Right lobe of liver (tissue), 6 donors: ENCODE data around the gene UBE2F. TPM values are rescaled to one million over a fixed set of nuclear protein-coding genes. Genes with fewer than 3 reads are reported as not detected.
A peak's percentile ranks its signal among the peaks of the same experiment; 100 is the strongest.

Source experiments
- ATAC-seq, 4 donors: fragments of 200-7000 bp; cut with Tn5 transposase; one replicate each; pipeline ENCODE4 v1.9.1; 2020; ENCODE audit warnings: mild to moderate bottlenecking in 4 of 4, moderate library complexity in 4 of 4
- DNase-seq, 3 donors: peaks; one replicate each; pipeline ENCODE4 v3.0.0-alpha.2; 2020
- H3K27ac ChIP-seq, 3 donors: fragments of 200-600 bp; one replicate each; pipeline ENCODE4 v1.8.0; 2022
- H3K27me3 ChIP-seq, 2 donors: fragments of 200-600 bp; one replicate each; pipeline ENCODE4 v1.8.0; 2022
- H3K36me3 ChIP-seq, 4 donors: fragments of 200-600 bp; sonication (generic) in 1 of 4; one replicate each; pipeline versions ENCODE4 v1.5.1 to v1.8.0; 2017 to 2022; ENCODE audit warnings: control low read depth in 1 of 4
- H3K4me1 ChIP-seq, 4 donors: fragments of 200-600 bp; sonication (generic) in 1 of 4; one replicate each; pipeline versions ENCODE4 v1.5.1 to v1.8.0; 2017 to 2022; ENCODE audit warnings: control low read depth in 1 of 4
- H3K4me3 ChIP-seq, 3 donors: fragments of 200-600 bp; one replicate each; pipeline ENCODE4 v1.8.0; 2022
- H3K9me3 ChIP-seq, 4 donors: fragments of 200-600 bp; sonication (generic) in 1 of 4; one replicate each; pipeline versions ENCODE4 v1.5.1 to v1.8.0; 2017 to 2022; ENCODE audit warnings: control low read depth in 1 of 4
- POLR2A ChIP-seq: fragments of 450-650 bp; IDR thresholded peaks from one replicate; pipeline ENCODE4 v1.6.1; 2017; ENCODE audit warnings: antibody characterized with exemption, mild to moderate bottlenecking
- WGBS: methylation state at CpG from one replicate; pipeline ENCODE4 v1.1.6; 2018; ENCODE audit warnings: low coverage, low lambda C conversion rate; ENCODE audit not compliant: insufficient coverage; ENCODE audit errors: missing lambda C conversion rate; 5-methylcytosine and 5-hydroxymethylcytosine counted together
- intact Hi-C, 2 donors: fragments of 100-400 bp; cut with DNase I; formaldehyde crosslinking; loops; one replicate each; pipeline versions ENCODE4 v1.11.2 to v1.14.1; 2022
- total RNA-seq, 6 experiments: library from RNA; depleted of rRNA in 2 of 6; stranded (reverse); fragments of >200 nt in 2 of 6; fragmentation: NEBNext Ultra II Directional in 3 of 6; extraction: Animal tissue kit (Norgen Biotek cat#: 25700) in 3 of 6; gene quantifications; one replicate each; pipeline versions ENCODE4 v1.1.0 to v1.2.4, GENCODE V29; 2016 to 2023
- TF ChIP-seq, protein P1 (sequence below), 4 donors: fragments of 200-600 bp in 3 of 4; fragments of 450-650 bp in 1 of 4; IDR thresholded peaks; one replicate each; pipeline versions ENCODE4 v1.5.1 to v1.8.0; 2016 to 2022; ENCODE audit warnings: antibody characterized with exemption in 4 of 4, mild to moderate bottlenecking in 2 of 4
- donor health status: DM: no; HTN: yes; CAD: no.
- donor health status: DM: no; HTN: no; CAD: no.
- donor health status: DM: no; HTN: no; CAD: no.
- donor health status: DM: no; HTN: yes; CAD: no.
- donor health status: DM: no; HTN: yes; CAD: no.

UBE2F gene
- total RNA-seq, 6 experiments from 2014 or later: 23.3 to 44.9 (median 28.3) TPM

GRCh38 chr2:237966250-237966564, 607 bp upstream of the UBE2F start:
- peak overlapping the region in 2 of 3 donors; percentile 20 to 34 for H3K27ac ChIP-seq

GRCh38 chr2:237967463-237967951, 693 bp downstream of the UBE2F start:
- Histone ChIP-seq H3K36me3 (no peaks in the 10 kb centered on the region), H3K4me1 (peaks cover 0 to 16% (median 3%) of the 10 kb centered on the region in 4 donors), H3K4me3 (peak overlapping the region; percentile 54 to 82 (median 68)), H3K9me3 (no peaks in the 10 kb centered on the region), H3K27ac (peak overlapping the region in 2 of 3 donors; percentile 35 to 59), H3K27me3 (no peaks in the 10 kb centered on the region)
- ATAC-seq: peak in 2 of 4 donors; percentile 4 to 8
- intact Hi-C loops: no loop called here
- peak; percentile 60 to 74 (median 62) for DNase-seq
- TF ChIP-seq, protein P1, sequence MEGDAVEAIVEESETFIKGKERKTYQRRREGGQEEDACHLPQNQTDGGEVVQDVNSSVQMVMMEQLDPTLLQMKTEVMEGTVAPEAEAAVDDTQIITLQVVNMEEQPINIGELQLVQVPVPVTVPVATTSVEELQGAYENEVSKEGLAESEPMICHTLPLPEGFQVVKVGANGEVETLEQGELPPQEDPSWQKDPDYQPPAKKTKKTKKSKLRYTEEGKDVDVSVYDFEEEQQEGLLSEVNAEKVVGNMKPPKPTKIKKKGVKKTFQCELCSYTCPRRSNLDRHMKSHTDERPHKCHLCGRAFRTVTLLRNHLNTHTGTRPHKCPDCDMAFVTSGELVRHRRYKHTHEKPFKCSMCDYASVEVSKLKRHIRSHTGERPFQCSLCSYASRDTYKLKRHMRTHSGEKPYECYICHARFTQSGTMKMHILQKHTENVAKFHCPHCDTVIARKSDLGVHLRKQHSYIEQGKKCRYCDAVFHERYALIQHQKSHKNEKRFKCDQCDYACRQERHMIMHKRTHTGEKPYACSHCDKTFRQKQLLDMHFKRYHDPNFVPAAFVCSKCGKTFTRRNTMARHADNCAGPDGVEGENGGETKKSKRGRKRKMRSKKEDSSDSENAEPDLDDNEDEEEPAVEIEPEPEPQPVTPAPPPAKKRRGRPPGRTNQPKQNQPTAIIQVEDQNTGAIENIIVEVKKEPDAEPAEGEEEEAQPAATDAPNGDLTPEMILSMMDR (IDR thresholded peaks at IDR 0.05): no peak
- no peak for TF ChIP-seq POLR2A
- 0% methylated on average over 22 of the region's 32 CpGs for WGBS

More at GRCh38 chr2:237966250-237966564, 607 bp upstream of the UBE2F start:
- intact Hi-C loops: no loop called here
- Histone ChIP-seq H3K27me3 (no peaks in the 10 kb centered on the region), H3K4me1 (peaks cover 0 to 16% (median 3%) of the 10 kb centered on the region in 4 donors), H3K36me3 (no peaks in the 10 kb centered on the region), H3K9me3 (no peaks in the 10 kb centered on the region), H3K4me3 (peak overlapping the region; percentile 69 to 86 (median 82))
- TF ChIP-seq, protein P1 (IDR thresholded peaks at IDR 0.05): no peak
- no peak for TF ChIP-seq POLR2A
- DNase-seq: no peak
- 0% methylated on average over 15 of the region's 15 CpGs for WGBS
- ATAC-seq: peak in 3 of 4 donors; percentile 61 to 72 (median 69)

- peak overlapping the region; percentile 54 to 82 (median 68) for H3K4me3 ChIP-seq
- intact Hi-C loops: no loop called here
- no peak for DNase-seq
Observed at GRCh38 chr2:237968048-237968862, 1.4 kb downstream of the UBE2F start.

DNA sequence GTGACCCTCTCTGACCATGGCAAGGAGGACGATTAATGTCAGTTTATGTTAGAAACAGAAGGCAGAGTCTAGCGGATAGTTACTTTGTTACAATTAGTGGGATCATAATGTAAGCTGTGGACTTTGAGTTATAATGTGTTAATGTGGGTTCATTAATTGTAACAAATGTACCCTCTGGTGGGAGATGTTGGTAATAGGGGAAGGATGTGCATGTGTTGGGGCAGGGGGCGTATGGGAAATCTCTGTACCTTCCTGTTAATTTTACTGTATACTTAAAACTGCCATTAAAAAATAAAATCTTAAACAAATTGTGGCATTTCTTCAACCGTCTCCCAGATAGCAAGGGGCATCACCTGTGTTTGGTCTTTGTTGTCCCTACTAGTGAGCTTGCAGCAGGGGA, 4.8 kb downstream of the UBE2F start:
- no peak overlapping the region for H3K4me3 ChIP-seq
- ATAC-seq: no peak
- no peak overlapping the region for H3K27ac ChIP-seq
- TF ChIP-seq, protein P1 (IDR thresholded peaks at IDR 0.05): no peak
- TF ChIP-seq POLR2A: no peak
- H3K4me1 ChIP-seq: peaks cover 0 to 16% (median 3%) of the 10 kb centered on the region in 4 donors
- H3K36me3 ChIP-seq: peaks cover 0 to 15% (median 0%) of the 10 kb centered on the region in 4 donors
- intact Hi-C loops: no loop called here
- no peaks in the 10 kb centered on the region for H3K27me3 ChIP-seq
- H3K9me3 ChIP-seq: no peaks in the 10 kb centered on the region
- 79% methylated on average over 4 of the region's 4 CpGs for WGBS
- no peak for DNase-seq

More at GRCh38 chr2:237968048-237968862, 1.4 kb downstream of the UBE2F start:
- WGBS: 29% methylated on average over 5 of the region's 11 CpGs
- Histone ChIP-seq H3K36me3 (peaks cover 0 to 2% (median 0%) of the 10 kb centered on the region in 4 donors), H3K9me3 (no peaks in the 10 kb centered on the region), H3K27ac (peak overlapping the region in 2 of 3 donors; percentile 35 to 59), H3K4me1 (peaks cover 0 to 16% (median 3%) of the 10 kb centered on the region in 4 donors), H3K27me3 (no peaks in the 10 kb centered on the region)
- TF ChIP-seq, protein P1 (IDR thresholded peaks at IDR 0.05): no peak
- TF ChIP-seq POLR2A: peak; percentile 21
- peak in 3 of 4 donors; percentile 35 to 52 (median 41) for ATAC-seq
